Measurements from ENCODE around the gene PRRT1.

DNA sequence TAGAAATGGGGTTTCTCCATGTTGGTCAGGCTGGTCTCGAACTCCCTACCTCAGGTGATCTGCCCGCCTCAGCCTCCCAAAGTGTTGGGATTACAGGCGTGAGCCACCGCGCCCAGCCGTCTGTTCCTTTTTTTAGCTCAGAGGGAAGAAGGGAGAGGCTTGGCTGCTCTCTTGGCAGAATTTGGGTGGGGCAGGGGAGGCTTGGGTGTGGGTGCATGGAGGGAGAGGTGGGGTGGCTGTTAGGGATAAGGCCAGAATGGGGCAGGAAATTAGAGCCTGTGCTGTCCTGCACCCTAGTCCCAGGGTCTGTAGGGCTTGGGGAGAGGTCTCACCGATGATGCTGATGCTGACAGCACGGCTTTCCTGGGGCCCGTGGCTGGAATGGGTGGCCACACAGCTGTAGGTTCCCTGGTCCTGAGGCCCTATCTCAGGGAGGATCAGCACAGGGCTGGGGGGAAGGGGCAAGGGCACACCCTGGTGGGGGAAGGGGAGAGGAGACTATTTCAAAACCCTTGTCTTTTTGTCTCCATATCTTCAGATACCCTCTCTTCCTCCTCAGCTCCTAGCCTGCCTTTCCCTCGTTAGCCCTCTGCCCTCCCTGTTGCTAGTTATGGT lies 30.3 kb upstream of the PRRT1 start:
- no peak for TF ChIP-seq MAX (IDR thresholded peaks at IDR 0.05)
- no peak for TF ChIP-seq TAF1 (IDR thresholded peaks at IDR 0.05; ENCODE audit: low read depth)
- TF ChIP-seq TCF12 (IDR thresholded peaks at IDR 0.05; ENCODE audit: low read depth) = no peak
- no peak for TF ChIP-seq EP300 (IDR thresholded peaks at IDR 0.05; ENCODE audit: borderline replicate concordance)
- no peak for TF ChIP-seq EGR1 (IDR thresholded peaks at IDR 0.05)
